Spleen (tissue), 7 donors: ENCODE results near the gene AKR1E2.

Experiments used
- CTCF ChIP-seq, 11 experiments: fragments of 200-600 bp in 7 of 11; fragments of 450-650 bp in 4 of 11; sonication (generic) in 4 of 11; IDR thresholded peaks in 8 of 11; conservative IDR thresholded peaks in 3 of 11; 1 replicate in 7 of 11; 2 replicates in 4 of 11; pipeline versions ENCODE4 v1.4.0 to v1.8.0; 2016 to 2021; ENCODE audit warnings: antibody characterized with exemption in 11 of 11, inconsistent platforms in 4 of 11, mild to moderate bottlenecking in 1 of 11
- POLR2A ChIP-seq, 3 donors: fragments of 450-650 bp; IDR thresholded peaks; one replicate each; pipeline ENCODE4 v1.5.1; 2017; ENCODE audit warnings: antibody characterized with exemption in 3 of 3, mild to moderate bottlenecking in 1 of 3
- POLR2AphosphoS5 ChIP-seq, 3 donors: sonication (generic); formaldehyde crosslinking; IDR thresholded peaks; one replicate each; pipeline ENCODE4 v1.5.1; 2017; ENCODE audit warnings: antibody characterized with exemption in 3 of 3
- donor health status: DM: no; HTN: no; CAD: no; lungs with moderate emphysema.
- donor health status: DM: no; HTN: no; CAD: no.
- donor health status: DM: no; HTN: no; CAD: no.

GRCh38 chr10:4776234-4776638 lies 49.8 kb upstream of the AKR1E2 start:
- TF ChIP-seq CTCF (IDR thresholded peaks at IDR 0.05 in 8 of 11, conservative IDR thresholded peaks at IDR 0.05 in 3 of 11) (no peak), POLR2A (IDR thresholded peaks at IDR 0.05) (no peak), POLR2AphosphoS5 (IDR thresholded peaks at IDR 0.05) (no peak)
